HG02943 (cell line): ENCODE results near the gene BLOC1S3.

Source experiments
- ATAC-seq: cut with Tn5 transposase; IDR thresholded peaks from one replicate; pipeline ENCODE4 v1.9.1; 2021; ENCODE audit warnings: mild to moderate bottlenecking, low read depth, moderate library complexity; ENCODE audit not compliant: unreplicated experiment

Gene BLOC1S3

GRCh38 chr19:45179072-45179891 lies 698 bp downstream of the BLOC1S3 start:
- ATAC-seq = no peak

GRCh38 chr19:45179892-45180370 lies 1.3 kb downstream of the BLOC1S3 start:
- no peak for ATAC-seq

GRCh38 chr19:45180936-45181335 lies 2.4 kb downstream of the BLOC1S3 start:
- no peak for ATAC-seq

- no peak for ATAC-seq
These were observed 4.2 kb downstream of the BLOC1S3 start for GRCh38 chr19:45182758-45183157.

DNA sequence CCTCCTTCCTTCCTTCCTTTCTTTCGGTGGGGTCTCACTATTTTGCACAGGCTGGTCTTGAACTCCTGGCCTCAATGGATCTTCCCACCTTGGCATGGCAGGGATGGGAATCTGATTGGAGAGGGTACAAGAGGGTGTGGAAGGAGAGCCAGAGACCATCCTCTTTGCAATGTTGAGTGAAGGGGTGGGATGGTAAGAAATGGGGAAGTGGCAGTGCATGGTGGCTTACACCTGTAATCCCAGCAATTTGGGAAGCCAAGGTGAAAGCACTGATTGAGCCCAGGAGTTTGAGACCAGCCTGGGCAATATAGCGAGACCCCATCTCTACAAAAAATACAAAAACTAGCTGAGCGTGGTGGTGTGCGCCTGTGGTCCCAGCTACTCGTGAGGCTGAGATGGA lies 5.5 kb downstream of the BLOC1S3 start:
- ATAC-seq = no peak

DNA sequence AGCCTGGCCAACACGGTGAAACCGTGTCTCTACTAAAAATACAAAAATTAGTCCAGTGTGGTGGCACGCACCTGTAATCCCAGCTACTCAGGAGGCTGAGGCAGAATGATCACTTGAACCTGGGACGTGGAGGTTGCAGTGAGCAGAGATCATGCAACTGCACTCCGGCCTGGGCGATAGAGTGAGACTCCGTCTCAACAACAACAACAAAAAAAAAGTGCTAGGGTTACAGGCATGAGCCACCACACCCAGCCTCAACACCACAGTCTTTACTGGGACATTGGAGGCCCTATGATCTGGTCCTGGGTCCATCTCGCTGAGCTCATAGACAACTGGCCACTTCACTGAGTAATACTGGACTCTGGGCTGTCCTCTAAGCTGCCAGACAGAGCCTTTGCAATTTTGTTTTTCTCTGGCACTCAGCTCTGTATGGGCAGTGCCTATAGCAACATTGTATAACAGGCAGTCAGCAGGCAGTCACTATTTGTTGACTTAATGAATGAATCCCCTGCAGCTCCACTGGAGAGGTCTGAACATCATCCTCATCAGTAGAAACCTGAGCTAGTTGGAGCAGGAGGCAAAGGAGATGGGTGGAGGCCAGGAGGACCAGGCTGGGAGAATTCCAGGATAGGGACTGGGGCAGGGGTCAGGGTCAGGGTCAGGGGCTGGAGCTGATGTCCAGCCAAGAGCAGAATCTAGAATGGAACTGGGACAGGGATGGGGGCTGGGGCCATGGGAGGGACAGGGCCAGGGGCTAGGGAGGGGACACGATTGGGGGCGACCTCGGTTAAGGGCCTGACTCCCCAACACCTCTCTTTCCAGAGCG lies 8.1 kb downstream of the BLOC1S3 start:
- no peak for ATAC-seq

DNA sequence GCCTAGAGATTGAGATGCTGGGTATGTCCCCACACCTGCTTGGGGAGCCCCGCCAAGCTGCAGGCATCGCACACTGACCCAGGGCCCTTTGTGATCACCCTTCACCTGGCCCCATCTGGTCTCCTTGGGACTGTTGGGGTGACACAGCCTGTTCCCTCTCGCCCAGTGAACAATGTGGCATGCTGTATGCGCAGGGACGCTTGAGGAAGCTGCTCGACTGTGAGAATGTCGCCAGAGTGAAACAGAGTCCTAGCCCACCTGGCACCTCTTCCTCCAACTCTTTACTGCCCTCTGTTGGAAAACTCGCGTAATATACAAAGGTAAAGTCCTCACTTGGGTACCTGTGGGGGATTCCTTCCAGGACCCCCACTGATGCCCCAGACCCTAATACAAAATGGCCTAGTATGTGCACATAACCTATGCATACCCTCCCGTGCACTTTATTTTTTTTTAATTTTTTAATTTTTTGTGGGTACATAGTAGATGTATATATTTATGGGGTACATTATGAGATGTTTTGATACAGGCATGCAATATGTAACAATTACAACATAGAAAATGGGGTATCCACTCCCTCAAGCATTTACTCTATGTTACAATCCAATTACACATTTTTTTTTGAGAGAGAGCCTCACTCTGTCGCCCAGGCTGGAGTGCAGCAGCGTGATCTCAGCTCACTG lies 9.0 kb downstream of the BLOC1S3 start:
- no peak for ATAC-seq

- ATAC-seq = no peak
These were observed 11.4 kb downstream of the BLOC1S3 start for GRCh38 chr19:45189971-45190370.

DNA sequence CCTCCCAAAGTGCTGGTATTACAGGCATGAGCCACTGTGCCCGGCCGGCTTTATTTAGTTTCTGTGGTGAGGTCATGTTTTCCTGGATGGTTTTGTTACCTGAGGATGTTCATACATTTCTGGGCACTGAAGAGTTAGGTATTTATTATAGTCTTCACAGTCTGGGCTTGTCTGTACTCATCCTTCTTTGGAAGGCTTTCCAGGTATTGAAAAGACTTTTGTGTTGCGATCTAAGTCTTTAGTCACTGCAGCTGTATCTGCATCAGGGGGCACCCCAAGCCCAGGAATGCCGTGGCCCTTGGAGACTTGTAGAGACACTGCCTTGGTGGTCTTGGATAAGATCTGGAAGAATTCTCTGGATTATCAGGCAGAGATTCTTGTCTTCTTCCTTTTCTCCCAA lies 12.8 kb downstream of the BLOC1S3 start:
- ATAC-seq = no peak

DNA sequence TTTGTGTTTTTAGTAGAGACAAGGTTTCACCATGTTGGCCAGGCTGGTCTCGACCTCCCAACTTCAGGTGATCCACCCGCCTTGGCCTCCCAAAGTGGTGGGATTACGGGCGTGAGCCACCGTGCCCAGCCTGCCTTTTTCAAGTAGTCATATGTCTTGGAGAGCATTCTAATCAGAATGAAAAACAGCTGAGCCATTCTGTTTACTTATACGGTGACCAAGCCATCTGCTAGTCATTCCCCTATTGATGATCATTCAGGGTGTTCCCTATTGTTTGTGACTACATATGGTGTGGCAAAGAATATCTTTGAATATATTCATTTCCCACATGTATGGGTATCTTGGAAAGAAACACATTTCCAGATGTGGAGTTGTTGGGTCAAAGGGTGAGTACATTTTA lies 17.2 kb downstream of the BLOC1S3 start:
- ATAC-seq = no peak

- no peak for ATAC-seq
These were observed 22.0 kb downstream of the BLOC1S3 start for GRCh38 chr19:45200568-45200967.

- no peak for ATAC-seq
These were observed 24.1 kb downstream of the BLOC1S3 start for GRCh38 chr19:45202637-45203036.

- no peak for ATAC-seq
These were observed 27.2 kb downstream of the BLOC1S3 start for GRCh38 chr19:45205810-45206209.

GRCh38 chr19:45206328-45206727 lies 27.7 kb downstream of the BLOC1S3 start:
- no peak for ATAC-seq

DNA sequence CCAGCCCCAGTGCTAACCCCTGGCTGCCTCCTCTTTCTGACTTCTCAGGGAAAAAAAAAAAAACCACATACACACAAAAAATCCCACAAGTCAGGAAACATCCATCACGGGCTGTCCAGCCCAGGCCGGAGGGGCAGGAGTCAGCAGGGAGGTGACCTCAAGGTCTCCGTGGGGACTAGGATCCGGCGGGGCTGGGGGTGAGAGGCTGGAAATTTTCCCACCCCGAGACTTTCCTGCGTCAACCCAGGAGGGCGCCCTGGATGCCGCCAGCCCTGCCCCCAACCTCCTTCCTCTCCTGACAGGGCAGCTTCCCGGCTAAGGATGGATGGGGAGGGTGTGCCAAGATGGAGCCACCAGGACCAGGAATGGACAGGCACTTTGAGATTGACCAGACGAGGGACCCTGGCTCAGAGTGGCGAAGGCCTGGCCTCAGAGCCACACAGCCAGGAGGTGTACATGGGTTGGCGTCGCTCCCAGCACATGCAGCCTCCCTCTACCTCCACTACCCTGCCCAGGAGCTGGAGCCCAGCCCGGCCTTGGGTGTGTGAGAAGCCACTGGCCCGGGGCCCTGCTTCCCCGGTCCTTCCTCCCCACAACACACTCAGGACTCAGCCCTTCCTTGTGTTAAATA lies 33.3 kb downstream of the BLOC1S3 start:
- no peak for ATAC-seq

DNA sequence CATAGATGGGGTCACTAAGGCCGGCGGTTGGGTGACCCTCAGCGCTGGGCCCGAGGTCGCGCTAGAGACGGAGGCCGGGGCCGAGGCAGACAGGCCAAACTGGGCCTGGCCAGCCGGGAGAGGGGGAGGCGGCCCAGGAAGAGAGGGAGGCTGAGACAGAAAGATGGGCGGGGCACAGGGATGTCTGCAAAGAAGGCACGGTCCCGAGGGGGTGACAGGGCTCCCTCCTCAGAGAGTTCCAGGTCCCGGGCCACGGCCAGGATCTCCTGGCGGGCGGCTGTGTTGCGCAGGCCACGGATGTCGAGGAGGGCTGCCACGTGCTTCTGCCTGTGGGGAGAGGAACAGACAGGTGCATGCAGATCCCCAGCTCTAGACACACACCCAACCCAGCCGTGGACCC lies 34.4 kb downstream of the BLOC1S3 start:
- ATAC-seq = no peak

DNA sequence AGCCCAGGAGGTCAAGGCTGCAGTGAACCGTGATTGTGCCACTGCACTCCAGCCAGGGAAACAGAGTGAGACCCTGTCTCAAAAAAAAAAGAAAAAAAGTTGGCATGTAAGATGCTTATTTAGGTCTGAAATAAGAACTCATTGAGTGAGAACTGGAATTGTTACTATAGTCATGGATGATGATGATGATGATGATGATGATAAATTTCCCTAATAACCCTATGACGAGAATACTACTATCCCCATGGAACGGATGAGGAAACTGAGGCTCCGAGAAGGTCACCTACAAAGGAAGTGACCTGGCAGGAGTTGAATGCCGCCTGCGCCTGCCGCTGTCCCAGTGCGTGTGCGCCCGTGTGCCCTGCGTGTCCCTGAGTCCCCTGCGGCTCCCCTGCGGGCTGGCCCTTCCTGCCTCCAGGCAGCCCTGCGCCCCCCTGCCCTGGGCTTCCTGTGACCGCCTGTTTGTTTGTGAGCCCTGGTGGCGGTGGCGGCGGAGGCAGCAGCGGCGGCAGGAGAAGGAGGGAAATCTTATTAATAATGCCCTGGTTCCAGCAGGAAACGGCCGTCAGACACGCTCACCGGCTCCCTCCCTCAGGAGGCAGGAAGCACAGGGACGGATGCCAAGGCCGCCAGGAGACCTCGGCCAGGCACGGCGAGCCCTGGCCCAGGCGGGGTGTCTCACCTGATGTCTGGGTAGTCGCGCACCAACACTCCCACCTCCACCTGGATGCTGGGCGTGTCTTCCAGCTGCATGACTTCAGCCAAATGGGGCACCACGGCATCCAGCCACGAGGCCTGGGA lies 37.0 kb downstream of the BLOC1S3 start:
- no peak for ATAC-seq

- ATAC-seq = no peak
These were observed 38.1 kb downstream of the BLOC1S3 start for GRCh38 chr19:45216667-45217066.

- ATAC-seq = no peak
These were observed 38.8 kb downstream of the BLOC1S3 start for GRCh38 chr19:45217193-45217956.
